Heart left ventricle (tissue), 16 donors: ENCODE measurements around the gene SPTB. TPM values are rescaled to one million over a fixed set of nuclear protein-coding genes. Genes with fewer than 3 reads are reported as not detected.
A peak's percentile ranks its signal among the peaks of the same experiment; 100 is the strongest.

ENCODE experiments used
- ATAC-seq, 4 donors: fragments of 200-7000 bp; cut with Tn5 transposase; one replicate each; pipeline ENCODE4 v1.9.1; 2020 to 2022; ENCODE audit warnings: moderate library complexity in 4 of 4, mild to moderate bottlenecking in 3 of 4, moderate number of reproducible peaks in 1 of 4
- DNase-seq, 5 donors: peaks; one replicate each; pipeline ENCODE4 v3.0.0-alpha.2; 2020
- H3K27ac ChIP-seq, 12 donors: fragments of 200-600 bp; sonication (generic) in 4 of 12; one replicate each; pipeline versions ENCODE4 v1.5.0 to v1.8.0; 2016 to 2022; ENCODE audit warnings: mild to moderate bottlenecking in 2 of 12
- H3K27me3 ChIP-seq, 9 donors: fragments of 200-600 bp; sonication (generic) in 2 of 9; one replicate each; pipeline versions ENCODE4 v1.5.1 to v1.8.0; 2016 to 2022; ENCODE audit warnings: mild to moderate bottlenecking in 3 of 9
- H3K36me3 ChIP-seq, 9 donors: fragments of 200-600 bp; sonication (generic) in 2 of 9; one replicate each; pipeline versions ENCODE4 v1.5.0 to v1.8.0; 2018 to 2022; ENCODE audit warnings: mild to moderate bottlenecking in 2 of 9
- H3K4me1 ChIP-seq, 12 donors: fragments of 200-600 bp; sonication (generic) in 4 of 12; one replicate each; pipeline versions ENCODE4 v1.5.0 to v1.8.0; 2016 to 2022; ENCODE audit warnings: mild to moderate bottlenecking in 3 of 12
- H3K4me3 ChIP-seq, 12 donors: fragments of 200-600 bp; sonication (generic) in 4 of 12; one replicate each; pipeline versions ENCODE4 v1.5.0 to v1.8.0; 2017 to 2022; ENCODE audit warnings: mild to moderate bottlenecking in 9 of 12, moderate library complexity in 4 of 12
- H3K9me3 ChIP-seq, 12 donors: fragments of 200-600 bp; sonication (generic) in 4 of 12; one replicate each; pipeline versions ENCODE4 v1.5.0 to v1.8.0; 2016 to 2022; ENCODE audit warnings: mild to moderate bottlenecking in 1 of 12
- POLR2A ChIP-seq, 2 donors: fragments of 450-650 bp; IDR thresholded peaks; one replicate each; pipeline ENCODE4 v1.6.1; 2017; ENCODE audit warnings: antibody characterized with exemption in 2 of 2, mild to moderate bottlenecking in 2 of 2, moderate library complexity in 2 of 2
- WGBS, 4 donors: extraction: QIAGEN DNeasy Blood & Tissue Kit in 2 of 4; methylation state at CpG; one replicate each; pipeline versions ENCODE4 v1.1.5 to v1.1.7; 2013 to 2018; 5-methylcytosine and 5-hydroxymethylcytosine counted together
- intact Hi-C, 10 donors: fragments of 100-400 bp; cut with DNase I; formaldehyde crosslinking; loops; one replicate each; pipeline versions ENCODE4 v1.11.1 to v1.14.2; 2022
- polyA plus RNA-seq, 2 donors: library from polyadenylated mRNA; stranded (reverse); fragments of 200-250 nt; gene quantifications; one replicate each; pipeline ENCODE4 v1.2.3, GENCODE V29; 2013
- total RNA-seq, 9 donors: library from RNA; depleted of rRNA in 2 of 9; stranded (reverse); fragments of >200 nt in 2 of 9; fragmentation: NEBNext Ultra II Directional in 3 of 9; extraction: Animal tissue kit (Norgen Biotek cat#: 25700) in 3 of 9; gene quantifications; one replicate each; pipeline versions ENCODE4 v1.1.0 to v1.2.4, GENCODE V29; 2016 to 2023
- TF ChIP-seq, protein P1 (sequence below), 12 donors: fragments of 200-600 bp; sonication (generic) in 4 of 12; IDR thresholded peaks; one replicate each; pipeline versions ENCODE4 v1.5.0 to v1.8.0; 2018 to 2022; ENCODE audit warnings: antibody characterized with exemption in 12 of 12, mild to moderate bottlenecking in 5 of 12
- donor health status: ischemic (EF 13 %, LVEDD 7.1; RV severe dilation, severe dysfunction).
- donor health status: healthy with polysubstance abuse.
- donor health status: DM: no; HTN: yes; CAD: no.
- donor health status: DM: no; HTN: no; CAD: no.
- donor health status: ischemic (EF 25% LVEDD 6.9; RV normal size, moderate dysfunction).
- donor health status: ischemic (EF 25% LVEDD 5.7; RV mildly dilated, moderate dysfunction).
- donor health status: healthy.
- donor health status: DM: yes; HTN: yes; CAD: no.
- donor health status: ischemic (EF 35%, LVEDD 5.7; RV mildly dilated, moderate dysfunction).
- donor health status: nonischemic (EF 11% LVEDD 7.7; RV severe dilation, severe dysfunction).
- donor health status: DM: yes; HTN: yes; CAD: no.
- donor health status: PGD.
- donor health status: ischemic (EF 29% LVEDD 5.4; RV normal size, mild dysfunction).
- donor health status: nonischemic (EF 23%, LVEDD 6.1; RV moderate dilation, normal function).

Gene SPTB
- total and polyA plus RNA-seq, 11 donors: 60.3 to 195 (median 92.6) TPM

GRCh38 chr14:64715628-64716412, 163.9 kb downstream of the SPTB start:
- ATAC-seq (peak; percentile 21 to 66 (median 46)), DNase-seq (peak in 2 of 5 donors; percentile 38 to 59)
- Histone ChIP-seq H3K27ac (peak overlapping the region in 10 of 12 donors; percentile 38 to 84 (median 62)), H3K4me1 (peaks cover 0 to 81% (median 38%) of the 10 kb centered on the region in 12 donors), H3K36me3 (peaks cover 0 to 6% (median 0%) of the 10 kb centered on the region in 9 donors), H3K9me3 (peaks cover 0 to 23% (median 7%) of the 10 kb centered on the region in 12 donors), H3K4me3 (peak overlapping the region in 11 of 12 donors; percentile 0 to 52 (median 42)), H3K27me3 (no peaks in the 10 kb centered on the region)
- intact Hi-C loops: loop anchor here in 2 of 10 donors (5.0 kb wide), 2 partner anchors 41 to 44 kb away; no protein-coding TSS in a partner anchor
- no peak for TF ChIP-seq POLR2A (IDR thresholded peaks at IDR 0.05)
- TF ChIP-seq, protein P1, sequence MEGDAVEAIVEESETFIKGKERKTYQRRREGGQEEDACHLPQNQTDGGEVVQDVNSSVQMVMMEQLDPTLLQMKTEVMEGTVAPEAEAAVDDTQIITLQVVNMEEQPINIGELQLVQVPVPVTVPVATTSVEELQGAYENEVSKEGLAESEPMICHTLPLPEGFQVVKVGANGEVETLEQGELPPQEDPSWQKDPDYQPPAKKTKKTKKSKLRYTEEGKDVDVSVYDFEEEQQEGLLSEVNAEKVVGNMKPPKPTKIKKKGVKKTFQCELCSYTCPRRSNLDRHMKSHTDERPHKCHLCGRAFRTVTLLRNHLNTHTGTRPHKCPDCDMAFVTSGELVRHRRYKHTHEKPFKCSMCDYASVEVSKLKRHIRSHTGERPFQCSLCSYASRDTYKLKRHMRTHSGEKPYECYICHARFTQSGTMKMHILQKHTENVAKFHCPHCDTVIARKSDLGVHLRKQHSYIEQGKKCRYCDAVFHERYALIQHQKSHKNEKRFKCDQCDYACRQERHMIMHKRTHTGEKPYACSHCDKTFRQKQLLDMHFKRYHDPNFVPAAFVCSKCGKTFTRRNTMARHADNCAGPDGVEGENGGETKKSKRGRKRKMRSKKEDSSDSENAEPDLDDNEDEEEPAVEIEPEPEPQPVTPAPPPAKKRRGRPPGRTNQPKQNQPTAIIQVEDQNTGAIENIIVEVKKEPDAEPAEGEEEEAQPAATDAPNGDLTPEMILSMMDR (IDR thresholded peaks at IDR 0.05): no peak
- WGBS, 4 donors: 32 to 51% (median 48%) methylated on average over 18 to 22 of the region's 22 CpGs

GRCh38 chr14:64715146-64715627, 164.5 kb downstream of the SPTB start:
- intact Hi-C loops: loop anchor here in 2 of 10 donors (5.0 kb wide), 2 partner anchors 42 to 43 kb away; no protein-coding TSS in a partner anchor
- ATAC-seq (no peak), DNase-seq (peak in 1 of 5 donors; percentile 15)
- Histone ChIP-seq H3K9me3 (peaks cover 0 to 23% (median 7%) of the 10 kb centered on the region in 12 donors), H3K27ac (peak overlapping the region in 6 of 12 donors; percentile 38 to 84 (median 67)), H3K4me3 (peak overlapping the region in 8 of 12 donors; percentile 0 to 52 (median 42)), H3K27me3 (no peaks in the 10 kb centered on the region), H3K4me1 (peaks cover 0 to 81% (median 42%) of the 10 kb centered on the region in 12 donors), H3K36me3 (peaks cover 0 to 6% (median 0%) of the 10 kb centered on the region in 9 donors)
- TF ChIP-seq, protein P1 (IDR thresholded peaks at IDR 0.05): no peak
- TF ChIP-seq POLR2A (IDR thresholded peaks at IDR 0.05): no peak
- 61 to 73% (median 68%) methylated on average over 4 of the region's 4 CpGs for WGBS, 4 donors

GRCh38 chr14:64714432-64715025, 165.2 kb downstream of the SPTB start:
- H3K4me1 ChIP-seq: peaks cover 0 to 80% (median 45%) of the 10 kb centered on the region in 12 donors
- WGBS, 4 donors: 84 to 90% (median 89%) methylated on average over 5 of the region's 5 CpGs
- intact Hi-C loops: loop anchor here in 2 of 10 donors (5.0 kb wide), 2 partner anchors 42 to 43 kb away; no protein-coding TSS in a partner anchor
- H3K9me3 ChIP-seq: peaks cover 0 to 23% (median 7%) of the 10 kb centered on the region in 12 donors
- DNase-seq (peak in 1 of 5 donors; percentile 5), ATAC-seq (no peak)
- H3K27me3 ChIP-seq: no peaks in the 10 kb centered on the region
- no peak overlapping the region for H3K4me3 ChIP-seq
- H3K27ac ChIP-seq: peak overlapping the region in 1 of 12 donors; percentile 84
- peaks cover 0 to 5% (median 0%) of the 10 kb centered on the region in 9 donors for H3K36me3 ChIP-seq
- TF ChIP-seq, protein P1 (IDR thresholded peaks at IDR 0.05): no peak
- TF ChIP-seq POLR2A (IDR thresholded peaks at IDR 0.05): no peak

- intact Hi-C loops: no loop called here
- no peak for ATAC-seq
- no peak for TF ChIP-seq POLR2A (IDR thresholded peaks at IDR 0.05)
- TF ChIP-seq, protein P1 (IDR thresholded peaks at IDR 0.05): no peak
- no peak for DNase-seq
- peaks cover 0 to 23% (median 7%) of the 10 kb centered on the region in 12 donors for H3K9me3 ChIP-seq
- H3K27me3 ChIP-seq: no peaks in the 10 kb centered on the region
- H3K4me3 ChIP-seq: no peak overlapping the region
- H3K27ac ChIP-seq: no peak overlapping the region
- H3K36me3 ChIP-seq: no peaks in the 10 kb centered on the region
- peaks cover 0 to 80% (median 47%) of the 10 kb centered on the region in 12 donors for H3K4me1 ChIP-seq
These were observed 166.0 kb downstream of the SPTB start for GRCh38 chr14:64713677-64714076.
